ENCODE results near the gene FAM135A. TPM values are rescaled to one million over a fixed set of nuclear protein-coding genes. Genes with fewer than 3 reads are reported as not detected.
A peak's percentile ranks its signal among the peaks of the same experiment; 100 is the strongest.

Gene FAM135A
- total and polyA plus RNA-seq, 10 of the 15 experiments (the other 5 are each of a cell fraction or from before 2014, with no cell fraction given) = 3.9 to 24.5 (median 13.7) TPM

- TF ChIP-seq, protein P1, sequence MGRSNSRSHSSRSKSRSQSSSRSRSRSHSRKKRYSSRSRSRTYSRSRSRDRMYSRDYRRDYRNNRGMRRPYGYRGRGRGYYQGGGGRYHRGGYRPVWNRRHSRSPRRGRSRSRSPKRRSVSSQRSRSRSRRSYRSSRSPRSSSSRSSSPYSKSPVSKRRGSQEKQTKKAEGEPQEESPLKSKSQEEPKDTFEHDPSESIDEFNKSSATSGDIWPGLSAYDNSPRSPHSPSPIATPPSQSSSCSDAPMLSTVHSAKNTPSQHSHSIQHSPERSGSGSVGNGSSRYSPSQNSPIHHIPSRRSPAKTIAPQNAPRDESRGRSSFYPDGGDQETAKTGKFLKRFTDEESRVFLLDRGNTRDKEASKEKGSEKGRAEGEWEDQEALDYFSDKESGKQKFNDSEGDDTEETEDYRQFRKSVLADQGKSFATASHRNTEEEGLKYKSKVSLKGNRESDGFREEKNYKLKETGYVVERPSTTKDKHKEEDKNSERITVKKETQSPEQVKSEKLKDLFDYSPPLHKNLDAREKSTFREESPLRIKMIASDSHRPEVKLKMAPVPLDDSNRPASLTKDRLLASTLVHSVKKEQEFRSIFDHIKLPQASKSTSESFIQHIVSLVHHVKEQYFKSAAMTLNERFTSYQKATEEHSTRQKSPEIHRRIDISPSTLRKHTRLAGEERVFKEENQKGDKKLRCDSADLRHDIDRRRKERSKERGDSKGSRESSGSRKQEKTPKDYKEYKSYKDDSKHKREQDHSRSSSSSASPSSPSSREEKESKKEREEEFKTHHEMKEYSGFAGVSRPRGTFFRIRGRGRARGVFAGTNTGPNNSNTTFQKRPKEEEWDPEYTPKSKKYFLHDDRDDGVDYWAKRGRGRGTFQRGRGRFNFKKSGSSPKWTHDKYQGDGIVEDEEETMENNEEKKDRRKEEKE (IDR thresholded peaks at IDR 0.05) = no peak
- TF ChIP-seq MYC (IDR thresholded peaks at IDR 0.05; ENCODE audit: insufficient read depth, insufficient read length, insufficient replicate concordance, low read length, severe bottlenecking) (no peak), PRDM15 (CRISPR knock-in tag; IDR thresholded peaks at IDR 0.05) (no peak), CREM (IDR thresholded peaks at IDR 0.05; ENCODE audit: low read depth) (no peak), NBN (IDR thresholded peaks at IDR 0.05) (peak; percentile 44; the same call in 1 of the 2 replicates), RBBP5 (conservative IDR thresholded peaks at IDR 0.05) (no peak), EP300 (IDR thresholded peaks at IDR 0.05; ENCODE audit: borderline replicate concordance in 1 of 2, control insufficient read depth in 1 of 2, low read depth in 2 of 2, low read length in 2 of 2) (no peak), USF2 (IDR thresholded peaks at IDR 0.05; ENCODE audit: borderline replicate concordance, low read depth, low read length) (no peak), CBX5 (IDR thresholded peaks at IDR 0.05; ENCODE audit: low read depth) (no peak), RELB (IDR thresholded peaks at IDR 0.05; ENCODE audit: low read depth) (peak; percentile 25; the same call in 1 of the 2 replicates), LARP7 (IDR thresholded peaks at IDR 0.05) (no peak), ZNF384 (IDR thresholded peaks at IDR 0.05; ENCODE audit: borderline replicate concordance, low read depth, low read length) (no peak), KLF5 (IDR thresholded peaks at IDR 0.05; ENCODE audit: partially characterized antibody) (no peak), BRCA1 (IDR thresholded peaks at IDR 0.05; ENCODE audit: low read depth, low read length) (no peak), MAX (IDR thresholded peaks at IDR 0.05; ENCODE audit: low read depth, low read length) (peak; percentile 70; the same call in 1 of the 2 replicates), MXI1 (IDR thresholded peaks at IDR 0.05; ENCODE audit: low read depth, low read length) (peak; percentile 57; the same call in 1 of the 2 replicates), GABPA (IDR thresholded peaks at IDR 0.05; ENCODE audit: low read depth) (no peak), TAF1 (IDR thresholded peaks at IDR 0.05; ENCODE audit: borderline replicate concordance, low read depth, low read length) (no peak), IKZF2 (IDR thresholded peaks at IDR 0.05) (peak; percentile 43 to 49; a peak in 3 of 4 replicates), EED (IDR thresholded peaks at IDR 0.05; ENCODE audit: low read depth) (0 out of 2 replicates have a peak, but pooled peaks have one; percentile 22), SIX5 (IDR thresholded peaks at IDR 0.05; ENCODE audit: low read depth, low read length, severe bottlenecking) (no peak)
Observed at GRCh38 chr6:70413992-70414494, 735 bp downstream of the FAM135A start (continued).

All from GM12878 (cell line).